Measurements from ENCODE around the gene CDON.
"Not testable (repeated sequence)": the region's sequence is repeated elsewhere in the genome, so short reads cannot be mapped to it uniquely, and the experiment has no call there.

Gene CDON

GRCh38 chr11:126046570-126047195 is 16.0 kb downstream of the CDON start:
- no peak for DNase-seq

DNA sequence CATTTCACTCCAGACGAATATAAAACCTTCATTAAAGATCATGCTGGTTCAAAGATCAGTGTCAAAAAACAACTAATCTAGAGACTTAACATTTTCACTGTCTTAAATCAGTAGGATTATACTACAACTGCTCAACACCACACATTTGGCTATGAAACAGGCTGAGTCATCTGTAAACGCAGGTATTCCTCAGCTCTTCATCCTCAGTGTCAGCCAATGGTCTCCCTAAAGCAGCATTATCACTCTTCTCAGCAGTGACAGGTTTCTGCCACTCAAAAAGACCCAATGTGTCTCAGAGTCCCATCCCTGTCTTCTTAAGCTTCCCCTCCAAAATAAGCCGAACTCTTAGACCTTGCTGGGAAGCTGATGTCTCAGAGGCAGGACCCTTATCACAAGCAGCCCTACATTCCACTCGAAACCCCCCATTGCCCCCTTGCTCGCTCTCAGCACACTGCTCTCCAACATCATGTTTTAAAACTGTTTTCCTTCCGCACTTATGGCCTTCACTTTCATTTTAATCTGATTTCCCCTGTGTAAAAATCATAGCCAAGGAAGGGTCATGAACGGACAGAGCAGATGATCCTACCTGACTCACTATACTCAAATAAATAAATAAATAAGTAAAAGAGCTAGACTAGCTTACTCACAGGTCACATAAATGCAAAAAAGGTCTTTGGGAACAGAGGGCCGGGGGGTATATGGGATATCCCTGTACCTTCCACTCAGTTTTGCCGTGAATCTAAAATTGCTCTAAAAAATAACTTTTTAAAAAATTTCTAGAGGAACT is 23.0 kb downstream of the CDON start:
- DNase-seq: peak; percentile 41

GRCh38 chr11:126035718-126036117 is 26.9 kb downstream of the CDON start:
- no peak for DNase-seq

- no peak for DNase-seq
These were observed 27.7 kb downstream of the CDON start for GRCh38 chr11:126034933-126035425.

DNA sequence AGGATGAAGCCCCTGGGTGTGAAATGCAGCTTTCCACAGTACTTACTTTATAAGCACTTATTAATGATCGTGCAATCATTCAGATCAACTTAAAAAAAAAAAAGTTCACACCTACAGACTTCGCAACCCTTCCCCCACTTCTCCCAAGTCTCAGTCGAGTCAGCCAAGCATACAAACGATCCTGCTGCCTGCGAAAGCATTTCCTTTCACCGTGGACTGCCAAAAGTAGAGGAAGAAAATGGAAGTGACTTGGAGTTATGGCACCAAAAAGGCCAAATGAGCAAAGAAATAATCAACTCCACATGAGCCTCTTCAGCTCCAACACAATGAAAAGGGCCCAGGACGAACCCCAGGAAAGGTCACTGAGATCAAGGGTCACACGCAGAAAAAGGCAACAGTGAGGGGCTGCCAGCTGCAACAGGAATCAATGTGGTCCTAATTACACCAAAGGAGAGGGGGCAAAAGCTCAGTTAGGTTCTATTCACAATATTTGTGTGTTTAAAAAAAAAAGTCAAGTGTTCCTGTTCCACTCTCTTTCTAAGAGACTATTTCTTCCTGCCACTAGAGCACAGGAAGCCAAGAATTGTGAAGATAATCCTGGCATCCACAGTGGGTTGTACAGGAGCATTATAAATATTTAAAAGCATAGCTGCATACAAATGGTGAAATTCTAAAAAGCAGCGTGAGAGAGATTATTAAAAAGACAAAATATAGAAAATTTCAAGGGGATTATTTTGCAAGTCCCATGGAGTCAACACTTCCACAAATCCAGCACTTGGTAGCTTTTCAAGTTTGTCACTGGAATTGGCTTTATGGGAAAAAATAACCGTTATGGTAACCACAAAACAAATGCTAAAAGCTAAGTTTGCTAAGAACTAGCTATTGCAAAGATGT is 28.4 kb downstream of the CDON start:
- no peak for DNase-seq

- no peak for DNase-seq
These were observed 30.3 kb downstream of the CDON start for GRCh38 chr11:126032375-126032774.

- DNase-seq: no peak
These were observed 32.9 kb downstream of the CDON start for GRCh38 chr11:126029805-126030204.

GRCh38 chr11:126029237-126029636 is 33.4 kb downstream of the CDON start:
- no peak for DNase-seq

- DNase-seq: not testable (repeated sequence)
These were observed 34.1 kb downstream of the CDON start for GRCh38 chr11:126028534-126028933.

- DNase-seq: no peak
These were observed 36.1 kb downstream of the CDON start for GRCh38 chr11:126026579-126026978.

DNA sequence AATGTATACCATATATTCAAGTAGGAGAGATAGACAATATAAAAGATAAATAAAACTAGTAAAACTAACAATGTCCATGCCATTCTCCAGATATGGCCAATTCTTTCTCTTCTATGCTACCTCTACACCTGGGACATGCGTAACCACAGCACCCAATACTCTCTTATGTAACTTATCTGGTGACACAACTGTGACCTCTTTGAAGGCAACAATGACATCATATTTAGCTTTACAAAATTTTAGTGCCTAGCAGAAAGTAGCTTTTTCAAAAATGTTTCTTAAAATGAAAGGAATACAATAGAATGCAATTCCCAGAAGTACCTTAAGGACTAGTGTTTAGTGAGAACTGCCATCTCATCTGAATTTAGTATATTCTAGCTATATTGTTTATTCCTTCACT is 36.8 kb downstream of the CDON start:
- no peak for DNase-seq

- DNase-seq: no peak
These were observed 38.5 kb downstream of the CDON start for GRCh38 chr11:126024123-126024522.

DNA sequence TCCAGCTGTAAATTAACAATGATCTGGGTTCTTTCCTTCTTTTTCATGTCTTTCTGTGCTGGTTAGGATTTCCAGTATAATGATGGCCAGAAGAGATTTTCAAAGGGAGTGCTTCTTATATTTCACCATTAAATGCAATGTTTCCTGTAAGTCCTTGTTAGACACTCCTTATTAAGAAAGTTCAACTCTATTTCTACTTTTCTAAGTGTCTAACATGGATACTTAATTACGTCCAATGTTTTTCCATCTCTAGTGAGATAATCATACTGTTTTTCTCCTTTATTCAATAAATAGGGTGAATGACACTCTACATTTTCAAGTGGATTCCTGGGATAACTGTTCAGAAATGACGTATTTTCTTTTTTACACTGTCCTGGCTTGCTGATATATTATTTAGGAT is 49.8 kb downstream of the CDON start:
- DNase-seq: no peak

DNA sequence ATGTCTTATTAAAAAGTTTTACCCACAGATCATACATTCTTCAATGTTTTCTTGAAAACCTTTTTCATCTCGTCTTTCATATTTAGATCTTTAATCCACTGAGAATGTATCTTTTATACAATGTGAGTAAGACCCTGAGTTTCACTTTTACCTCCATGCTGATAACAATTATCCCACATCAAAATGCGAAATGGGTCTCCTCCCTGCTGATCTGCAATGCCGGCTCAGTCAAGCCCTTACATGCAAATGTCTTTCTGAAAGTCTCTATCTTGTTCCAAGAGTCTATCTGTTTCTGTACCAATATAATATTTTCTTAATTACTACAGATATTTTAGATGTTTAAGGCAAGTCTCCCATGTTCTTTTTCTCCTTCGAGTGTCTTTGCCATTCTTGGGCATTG is 50.9 kb downstream of the CDON start:
- DNase-seq: no peak

DNA sequence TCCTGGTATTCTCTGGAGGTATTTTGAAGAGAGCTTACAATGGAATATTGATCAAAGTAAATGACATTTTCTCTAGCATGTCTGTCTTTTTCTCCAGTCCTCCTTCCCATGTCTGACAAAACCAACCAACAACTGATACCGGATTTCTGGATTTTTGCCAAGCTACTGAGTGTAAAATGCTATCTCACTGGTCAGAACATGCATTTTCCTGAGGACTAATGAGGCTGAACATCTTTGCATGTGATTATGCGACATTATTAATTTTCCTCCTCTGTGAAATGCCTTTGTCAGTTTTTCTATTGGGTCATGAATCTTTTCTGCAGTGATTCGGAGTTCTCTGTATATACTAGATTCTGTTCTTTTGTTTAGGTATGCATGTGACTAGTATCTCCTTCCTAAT is 51.4 kb downstream of the CDON start:
- DNase-seq: no peak

- no peak for DNase-seq
These were observed 53.7 kb downstream of the CDON start for GRCh38 chr11:126008956-126009355.

DNA sequence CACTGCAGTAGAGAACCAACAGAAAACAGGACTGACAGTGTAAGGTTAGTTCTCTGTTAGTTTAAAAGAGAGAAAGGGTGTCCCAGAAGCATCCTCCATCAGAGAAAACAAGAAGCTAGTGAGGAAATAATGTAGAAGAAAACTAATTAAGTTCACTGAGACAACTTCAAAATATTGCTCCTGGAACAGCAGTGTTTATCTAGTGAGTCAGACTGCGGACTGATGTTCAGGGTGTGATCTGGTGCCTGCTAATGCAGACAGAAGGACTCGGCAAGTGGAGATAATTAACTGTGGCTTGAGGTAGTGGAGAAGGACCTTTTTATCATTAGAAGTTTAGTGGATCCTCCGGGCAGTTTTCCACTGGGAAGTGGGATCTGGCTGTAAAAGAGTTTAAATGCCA is 55.4 kb downstream of the CDON start:
- DNase-seq: no peak

DNA sequence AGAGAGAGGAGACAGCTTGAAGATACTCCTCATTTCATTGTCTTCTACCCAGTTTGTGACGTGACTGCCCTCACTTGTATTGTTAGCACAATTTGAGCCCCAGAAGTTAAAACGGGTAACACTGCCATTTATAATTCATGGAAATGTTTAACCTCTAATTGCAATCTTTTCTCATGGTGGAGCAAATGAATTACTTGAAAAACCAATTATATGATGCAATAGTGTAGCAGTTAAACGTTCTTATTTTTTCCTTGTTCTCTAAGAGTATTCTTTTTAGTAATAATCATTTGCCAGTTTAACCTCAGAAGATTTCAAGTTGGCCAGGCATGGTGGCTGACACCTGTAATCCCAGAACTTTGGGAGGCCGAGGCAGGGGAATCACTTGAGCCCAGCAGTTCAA is 56.6 kb downstream of the CDON start:
- no peak for DNase-seq

- DNase-seq: peak; percentile 5
These were observed 60.5 kb downstream of the CDON start for GRCh38 chr11:126002181-126002580.

- DNase-seq: no peak
These were observed 63.3 kb downstream of the CDON start for GRCh38 chr11:125999234-125999880.

GRCh38 chr11:125998267-125998666 is 64.4 kb downstream of the CDON start:
- no peak for DNase-seq

DNA sequence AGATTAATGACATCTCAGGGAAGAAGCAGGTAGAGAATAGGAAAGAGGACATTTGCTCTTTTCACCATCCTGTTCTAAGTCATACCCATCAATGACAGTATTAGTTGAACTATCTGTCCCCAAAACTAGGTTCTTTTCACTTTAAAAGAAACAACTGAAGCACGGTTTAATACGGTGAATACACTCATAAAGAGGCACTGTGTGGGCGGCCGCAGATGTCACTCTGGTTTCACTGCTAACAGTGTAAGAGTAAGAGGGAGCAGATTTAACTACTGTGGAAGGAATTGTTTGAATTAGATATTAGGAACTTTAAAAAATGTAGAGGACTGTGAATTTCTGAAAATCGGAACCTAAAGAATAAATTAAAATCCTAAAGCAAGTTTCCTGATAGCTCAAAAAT is 67.4 kb downstream of the CDON start:
- peak; percentile 52 for DNase-seq

DNA sequence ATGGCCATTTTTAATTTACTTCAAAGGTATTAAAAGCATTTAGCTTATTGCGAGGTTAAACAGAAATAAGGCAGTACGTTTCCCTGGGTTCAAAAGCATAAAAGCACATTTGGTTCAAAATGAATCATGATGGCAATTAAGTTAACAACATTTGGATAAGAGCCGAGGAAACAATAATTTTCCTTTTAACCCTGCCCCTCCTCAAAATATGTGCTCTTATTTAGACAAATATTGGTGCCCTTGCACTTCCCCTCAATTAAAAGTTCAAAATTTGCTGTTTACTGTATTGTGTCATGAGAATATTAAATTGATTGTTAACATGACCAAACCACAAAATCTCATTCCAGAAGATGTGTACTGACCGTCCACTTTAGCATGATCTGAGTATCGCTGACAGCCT is 68.2 kb downstream of the CDON start:
- DNase-seq: no peak

All from activated CD4-positive, alpha-beta T cell treated with anti-CD3 and anti-CD28 coated beads, Interleukin-2, Interleukin-6, amounts not matched to agents 100 ng/mL and 50 ng/mL, durations not matched to agents 16 hours and 8 hours (primary cell).